Measurements from ENCODE around the gene POLR1A.

POLR1A gene

GRCh38 chr2:85987266-85988174 is 118.2 kb downstream of the POLR1A start:
- ATAC-seq (replicated peaks) (no peak), DNase-seq (no peak)
- Mint-ChIP-seq H3K27me3 (peaks cover 0 to 3% of the 10 kb centered on the region in 2 donors), H3K36me3 (ENCODE audit: insufficient read depth) (peaks cover 2% of the 10 kb centered on the region), H3K9me3 (no peaks in the 10 kb centered on the region), H3K4me1 (ENCODE audit: low read depth in 2 of 2) (no peaks in the 10 kb centered on the region), H3K27ac (peak overlapping the region in 1 of 2 donors; percentile 22), H3K4me3 (no peak overlapping the region)

DNA sequence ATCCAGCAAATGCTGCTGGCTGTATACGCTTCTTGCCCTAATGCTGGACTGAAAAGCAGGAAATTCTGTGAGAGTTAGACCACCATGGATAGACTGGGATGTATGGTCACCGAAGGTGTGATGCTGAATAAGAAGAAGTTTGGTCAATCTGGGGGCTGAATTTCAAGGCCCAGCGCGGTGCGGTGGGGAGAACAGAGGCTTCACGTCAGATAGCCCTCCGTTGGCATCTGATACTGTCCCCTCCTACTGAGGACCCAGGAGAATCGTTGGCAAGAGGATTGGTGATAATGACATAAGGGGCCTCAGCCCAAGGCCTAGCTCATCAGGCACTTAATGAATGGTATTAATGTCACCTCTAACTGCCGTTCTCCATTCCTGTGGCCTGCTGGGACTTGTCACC is 119.6 kb downstream of the POLR1A start:
- ATAC-seq (replicated peaks) = no peak
- peaks cover 0 to 5% of the 10 kb centered on the region in 2 donors for H3K27me3 Mint-ChIP-seq
- no peak overlapping the region for H3K4me3 Mint-ChIP-seq

DNA sequence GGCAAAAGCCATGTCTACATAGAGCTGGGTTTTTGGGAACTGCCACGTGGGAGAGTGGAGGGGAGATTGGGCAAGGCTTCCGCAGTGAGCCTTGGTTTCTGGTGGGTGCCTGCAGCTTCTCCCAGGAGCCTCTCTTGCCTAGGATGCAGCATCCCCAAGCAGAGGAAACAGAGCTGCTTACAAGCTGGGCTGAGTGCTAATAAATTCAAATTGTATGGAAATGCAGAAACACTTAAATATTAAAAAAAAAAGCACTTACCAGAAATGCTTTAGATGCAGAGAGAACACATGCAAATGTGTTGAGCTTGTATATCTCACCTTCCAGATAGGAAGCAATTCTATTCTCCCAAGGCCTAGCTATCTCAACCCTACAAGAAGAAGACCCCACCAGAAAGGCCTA is 120.9 kb downstream of the POLR1A start:
- peaks cover 2% of the 10 kb centered on the region for H3K36me3 Mint-ChIP-seq (ENCODE audit: insufficient read depth)
- no peak for DNase-seq
- peaks cover 0 to 5% of the 10 kb centered on the region in 2 donors for H3K27me3 Mint-ChIP-seq
- no peaks in the 10 kb centered on the region for H3K9me3 Mint-ChIP-seq
- H3K4me3 Mint-ChIP-seq = no peak overlapping the region
- no peaks in the 10 kb centered on the region for H3K4me1 Mint-ChIP-seq (ENCODE audit: low read depth in 2 of 2)
- no peak overlapping the region for H3K27ac Mint-ChIP-seq
- ATAC-seq (replicated peaks) = no peak

More for the DNA sequence above, 119.6 kb downstream of the POLR1A start:
- Mint-ChIP-seq H3K4me1 (ENCODE audit: low read depth in 2 of 2) (no peaks in the 10 kb centered on the region), H3K36me3 (ENCODE audit: insufficient read depth) (peaks cover 2% of the 10 kb centered on the region), H3K9me3 (no peaks in the 10 kb centered on the region), H3K27ac (no peak overlapping the region)
- no peak for DNase-seq

DNA sequence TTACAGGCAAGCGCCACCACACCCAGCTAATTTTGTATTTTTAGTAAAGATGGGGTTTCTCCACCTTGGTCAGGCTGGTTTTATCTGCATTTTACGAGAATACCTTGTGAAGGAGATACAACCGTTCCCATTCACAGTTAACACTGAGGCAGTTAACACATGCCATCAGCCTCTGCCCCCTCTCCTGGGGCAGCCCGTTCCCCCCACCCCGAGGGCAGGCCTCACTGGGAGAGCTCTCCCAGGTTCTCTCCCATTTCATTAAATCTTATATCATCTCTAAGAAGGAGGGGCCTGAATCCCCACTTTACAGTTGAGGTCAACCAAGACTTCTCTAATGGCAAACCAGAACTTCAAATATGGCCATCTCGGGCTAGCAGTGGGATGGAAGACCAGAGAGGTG is 121.9 kb downstream of the POLR1A start:
- Mint-ChIP-seq H3K27ac (no peak overlapping the region), H3K4me3 (no peak overlapping the region), H3K27me3 (peaks cover 0 to 5% of the 10 kb centered on the region in 2 donors), H3K36me3 (ENCODE audit: insufficient read depth) (peaks cover 2% of the 10 kb centered on the region), H3K4me1 (ENCODE audit: low read depth in 2 of 2) (no peaks in the 10 kb centered on the region), H3K9me3 (no peaks in the 10 kb centered on the region)
- ATAC-seq (replicated peaks) = no peak
- DNase-seq = no peak

- Mint-ChIP-seq H3K9me3 (no peaks in the 10 kb centered on the region), H3K4me1 (ENCODE audit: low read depth in 2 of 2) (no peaks in the 10 kb centered on the region), H3K27me3 (peaks cover 0 to 5% of the 10 kb centered on the region in 2 donors), H3K36me3 (ENCODE audit: insufficient read depth) (no peaks in the 10 kb centered on the region), H3K4me3 (no peak overlapping the region), H3K27ac (no peak overlapping the region)
- ATAC-seq (replicated peaks) (no peak), DNase-seq (no peak)
These were observed 124.0 kb downstream of the POLR1A start for GRCh38 chr2:85981579-85982247.

DNA sequence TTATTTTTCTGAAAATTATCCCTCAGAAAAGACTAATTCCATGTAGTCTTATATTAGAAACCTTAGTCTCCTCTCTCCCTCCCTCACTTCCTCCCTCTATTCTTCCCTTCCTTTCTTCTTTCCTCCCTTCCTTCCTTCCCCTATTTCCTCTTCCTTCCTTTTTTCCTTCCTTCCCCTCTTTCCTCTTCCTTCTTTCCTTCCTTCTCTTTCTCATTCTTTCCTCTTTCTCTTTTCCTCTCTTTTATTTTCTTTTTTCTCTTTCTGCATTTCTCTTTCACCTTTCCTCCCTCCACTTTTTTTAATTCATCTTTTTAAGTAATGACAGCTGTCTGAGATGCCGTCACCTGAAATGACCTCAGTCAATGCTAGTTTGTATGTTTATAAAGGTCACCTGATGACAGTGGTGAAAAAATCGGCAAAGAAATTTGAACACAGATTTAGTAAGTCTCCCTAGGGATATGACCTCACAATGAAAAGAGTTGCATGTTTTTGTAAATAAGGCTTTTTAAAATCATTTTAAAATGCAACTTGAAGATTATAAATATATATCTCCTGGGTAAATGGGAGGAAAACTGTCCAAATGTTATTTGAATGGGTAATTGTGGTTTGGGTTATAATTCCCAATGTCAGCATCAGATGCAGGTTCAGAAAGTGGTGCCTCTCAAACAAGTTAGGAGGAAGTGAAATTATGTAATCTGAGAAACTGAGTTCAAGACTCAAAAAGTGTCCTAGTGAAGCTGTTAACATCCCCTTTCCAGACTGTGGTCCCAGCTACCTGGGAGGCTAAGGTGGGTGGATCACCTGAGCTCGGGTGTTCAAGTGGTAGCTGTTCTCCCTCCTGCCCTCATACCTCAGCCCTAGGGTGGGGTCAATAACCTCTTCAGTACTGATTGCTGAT is 126.6 kb downstream of the POLR1A start:
- Mint-ChIP-seq H3K4me3 (no peak overlapping the region), H3K4me1 (ENCODE audit: low read depth in 2 of 2) (no peaks in the 10 kb centered on the region), H3K9me3 (no peaks in the 10 kb centered on the region), H3K36me3 (ENCODE audit: insufficient read depth) (no peaks in the 10 kb centered on the region), H3K27me3 (peaks cover 0 to 5% of the 10 kb centered on the region in 2 donors), H3K27ac (peak overlapping the region in 1 of 2 donors; percentile 63)
- ATAC-seq (replicated peaks) (no peak), DNase-seq (no peak)

DNA sequence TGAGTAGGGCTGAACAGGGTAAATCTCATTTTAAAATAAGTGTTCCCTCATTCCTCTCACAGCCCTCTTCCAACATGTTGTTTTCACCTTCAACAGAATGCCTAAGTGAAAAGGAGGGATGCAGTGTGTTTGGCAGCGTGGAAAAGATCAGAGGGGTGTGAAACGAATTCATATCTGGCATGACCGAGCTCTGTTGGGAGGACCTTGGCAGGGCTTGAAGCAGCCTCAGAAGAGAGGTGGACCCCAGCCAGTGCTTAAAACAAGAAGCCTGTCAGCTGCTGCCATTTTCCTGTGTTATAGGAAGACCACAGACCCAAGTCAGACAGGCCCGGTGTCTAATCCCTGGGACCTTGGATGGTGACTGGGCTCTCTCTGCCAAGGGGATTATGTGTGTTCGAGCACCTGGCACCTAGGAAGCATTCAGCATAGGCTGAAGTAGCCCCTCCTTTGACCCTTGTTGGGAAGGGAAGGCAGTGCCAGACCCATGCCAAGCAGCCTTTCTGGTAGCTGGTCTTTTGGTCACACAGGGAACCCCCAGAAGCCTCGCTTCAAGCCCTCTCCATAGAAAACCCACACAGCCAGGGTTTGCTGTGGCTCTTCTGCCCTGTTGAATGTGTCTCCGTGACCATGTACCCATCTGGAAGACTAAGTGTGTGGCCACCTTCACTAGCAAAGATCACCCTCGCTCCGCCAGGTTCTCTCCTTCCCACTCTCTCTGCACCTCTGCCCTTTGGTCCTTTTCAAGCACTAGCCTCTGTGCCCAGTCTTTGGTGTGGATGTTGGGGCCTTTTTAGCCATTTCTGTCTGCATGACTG is 129.4 kb downstream of the POLR1A start:
- Mint-ChIP-seq H3K27me3 (no peaks in the 10 kb centered on the region), H3K9me3 (no peaks in the 10 kb centered on the region), H3K4me3 (no peak overlapping the region), H3K27ac (no peak overlapping the region), H3K4me1 (ENCODE audit: low read depth in 2 of 2) (peaks cover 0 to 5% of the 10 kb centered on the region in 2 donors), H3K36me3 (ENCODE audit: insufficient read depth) (no peaks in the 10 kb centered on the region)
- DNase-seq (no peak), ATAC-seq (replicated peaks) (no peak)

DNA sequence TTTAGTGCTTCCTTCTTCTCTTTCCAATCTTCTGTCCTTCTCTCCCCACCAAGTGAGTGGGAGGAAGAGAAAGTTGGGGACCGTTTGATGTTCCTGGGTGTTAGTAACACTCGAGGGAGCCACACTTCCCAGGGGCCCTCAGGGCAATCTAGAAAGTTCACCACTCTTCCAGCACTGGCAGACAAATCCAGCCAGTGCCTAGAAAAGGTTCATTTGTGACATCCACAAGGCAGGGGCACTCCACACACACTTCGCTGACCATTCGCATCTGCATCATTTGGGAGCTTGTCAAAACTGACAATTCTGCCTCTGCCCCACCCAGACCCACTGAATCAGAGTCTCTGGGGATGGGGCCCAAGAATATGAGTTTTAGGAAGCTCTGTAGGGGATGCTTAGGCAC is 130.1 kb downstream of the POLR1A start:
- Mint-ChIP-seq H3K27me3 (no peaks in the 10 kb centered on the region), H3K9me3 (no peaks in the 10 kb centered on the region), H3K4me1 (ENCODE audit: low read depth in 2 of 2) (peaks cover 0 to 5% of the 10 kb centered on the region in 2 donors), H3K36me3 (ENCODE audit: insufficient read depth) (no peaks in the 10 kb centered on the region), H3K4me3 (no peak overlapping the region), H3K27ac (no peak overlapping the region)
- no peak for DNase-seq
- no peak for ATAC-seq (replicated peaks)

GRCh38 chr2:85974390-85974789 is 131.3 kb downstream of the POLR1A start:
- no peaks in the 10 kb centered on the region for H3K27me3 Mint-ChIP-seq
- H3K4me1 Mint-ChIP-seq (ENCODE audit: low read depth in 2 of 2) = peaks cover 0 to 5% of the 10 kb centered on the region in 2 donors
- no peak overlapping the region for H3K4me3 Mint-ChIP-seq
- no peaks in the 10 kb centered on the region for H3K36me3 Mint-ChIP-seq (ENCODE audit: insufficient read depth)
- H3K27ac Mint-ChIP-seq = no peak overlapping the region
- no peaks in the 10 kb centered on the region for H3K9me3 Mint-ChIP-seq
- no peak for DNase-seq
- ATAC-seq (replicated peaks) = no peak

DNA sequence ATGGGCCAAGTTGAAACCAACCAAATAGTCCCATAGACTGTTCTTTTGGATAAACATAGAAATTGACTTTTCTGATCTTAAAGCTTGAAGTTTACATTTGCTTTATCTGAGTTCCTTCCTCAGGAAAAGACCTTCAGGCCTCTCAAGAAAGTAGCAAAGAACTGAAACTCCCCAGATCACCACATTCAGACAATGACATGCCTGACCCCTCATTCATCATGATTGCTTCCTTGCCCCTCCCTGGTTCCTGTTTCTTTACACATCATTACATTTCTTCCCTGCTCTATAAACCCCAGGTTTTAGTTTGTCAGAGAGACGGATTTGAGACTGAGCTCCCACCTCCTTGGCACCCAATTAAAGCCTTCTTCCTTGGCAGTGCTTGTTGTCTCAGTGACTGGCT is 133.3 kb downstream of the POLR1A start:
- ATAC-seq (replicated peaks) (no peak), DNase-seq (no peak)
- Mint-ChIP-seq H3K27ac (no peak overlapping the region), H3K27me3 (no peaks in the 10 kb centered on the region), H3K9me3 (no peaks in the 10 kb centered on the region), H3K36me3 (ENCODE audit: insufficient read depth) (no peaks in the 10 kb centered on the region), H3K4me1 (ENCODE audit: low read depth in 2 of 2) (peaks cover 0 to 5% of the 10 kb centered on the region in 2 donors), H3K4me3 (no peak overlapping the region)

DNA sequence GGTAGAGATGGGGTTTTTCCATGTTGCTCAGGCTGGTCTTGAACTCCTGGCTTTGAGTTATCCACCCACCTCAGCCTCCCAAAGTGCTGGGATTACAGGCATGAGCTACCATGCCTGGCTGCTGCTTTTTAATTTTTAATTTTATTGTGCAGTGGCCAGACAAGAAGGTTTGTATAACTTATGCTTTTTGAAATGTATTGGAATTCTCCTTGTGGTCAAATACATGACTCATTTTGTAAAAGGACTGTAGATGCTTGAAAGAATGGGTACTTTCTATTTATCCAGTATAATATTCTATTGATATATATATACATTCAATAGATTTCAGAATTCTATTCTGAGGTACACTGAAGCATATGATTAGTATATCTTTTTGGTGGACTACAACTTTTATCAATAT is 134.3 kb downstream of the POLR1A start:
- H3K4me1 Mint-ChIP-seq (ENCODE audit: low read depth in 2 of 2) = peaks cover 0 to 5% of the 10 kb centered on the region in 2 donors
- no peak overlapping the region for H3K27ac Mint-ChIP-seq
- no peaks in the 10 kb centered on the region for H3K36me3 Mint-ChIP-seq (ENCODE audit: insufficient read depth)
- H3K4me3 Mint-ChIP-seq = no peak overlapping the region
- H3K27me3 Mint-ChIP-seq = no peaks in the 10 kb centered on the region
- DNase-seq (no peak), ATAC-seq (replicated peaks) (no peak)
- no peaks in the 10 kb centered on the region for H3K9me3 Mint-ChIP-seq

All from effector memory CD8-positive, alpha-beta T cell (primary cell).